ENCODE results near the gene FILIP1L. TPM values are rescaled to one million over a fixed set of nuclear protein-coding genes. Genes with fewer than 3 reads are reported as not detected.

Gene FILIP1L
- total RNA-seq, 1 donor from 2014 or later, result 1.5 TPM

GRCh38 chr3:99911433-99911832 lies 202.9 kb downstream of the FILIP1L start:
- TF ChIP-seq CTCF (IDR thresholded peaks at IDR 0.05), result no peak
- ChIA-PET CTCF (no interaction called here), POLR2A (no interaction called here)
- H3K4me1 Mint-ChIP-seq, result no peaks in the 10 kb centered on the region
- DNase-seq, result no peak
- H3K27ac Mint-ChIP-seq, result no peak overlapping the region
- intact Hi-C loops (cut with micrococcal nuclease), result no loop called here
- no peaks in the 10 kb centered on the region for H3K27me3 Mint-ChIP-seq
- peaks cover 3% of the 10 kb centered on the region for H3K36me3 Mint-ChIP-seq (ENCODE audit: low read depth)
- no peak for ATAC-seq (ENCODE audit: low read depth)
- H3K4me3 Mint-ChIP-seq, result no peak overlapping the region
- no peaks in the 10 kb centered on the region for H3K9me3 Mint-ChIP-seq

GRCh38 chr3:99910752-99911290 lies 203.5 kb downstream of the FILIP1L start:
- no peaks in the 10 kb centered on the region for H3K9me3 Mint-ChIP-seq
- H3K27ac Mint-ChIP-seq, result no peak overlapping the region
- POLR2A ChIA-PET, result no interaction called here
- DNase-seq (no peak), ATAC-seq (ENCODE audit: low read depth) (no peak)
- TF ChIP-seq CTCF (IDR thresholded peaks at IDR 0.05), result no peak
- CTCF ChIA-PET, result no interaction called here
- H3K4me1 Mint-ChIP-seq, result no peaks in the 10 kb centered on the region
- H3K27me3 Mint-ChIP-seq, result no peaks in the 10 kb centered on the region
- H3K4me3 Mint-ChIP-seq, result no peak overlapping the region
- intact Hi-C loops (cut with micrococcal nuclease), result no loop called here
- peaks cover 2% of the 10 kb centered on the region for H3K36me3 Mint-ChIP-seq (ENCODE audit: low read depth)

- Mint-ChIP-seq H3K4me3 (no peak overlapping the region), H3K9me3 (no peaks in the 10 kb centered on the region), H3K36me3 (ENCODE audit: low read depth) (peaks cover 2% of the 10 kb centered on the region), H3K27ac (no peak overlapping the region), H3K27me3 (no peaks in the 10 kb centered on the region), H3K4me1 (peaks cover 3% of the 10 kb centered on the region)
- ChIA-PET POLR2A (no interaction called here), CTCF (no interaction called here)
- TF ChIP-seq CTCF (IDR thresholded peaks at IDR 0.05), result no peak
- DNase-seq (no peak), ATAC-seq (ENCODE audit: low read depth) (no peak)
- intact Hi-C loops (cut with micrococcal nuclease), result no loop called here
Measured at GRCh38 chr3:99909714-99910495, 204.4 kb downstream of the FILIP1L start.

- CTCF ChIA-PET, result interaction anchor here (0.7 kb wide), 1 partner anchor 15 kb away, joined by 3 read pairs; no protein-coding TSS in a partner anchor
- POLR2A ChIA-PET, result no interaction called here
- peaks cover 3% of the 10 kb centered on the region for H3K4me1 Mint-ChIP-seq
- no peak overlapping the region for H3K27ac Mint-ChIP-seq
- peaks cover 1% of the 10 kb centered on the region for H3K36me3 Mint-ChIP-seq (ENCODE audit: low read depth)
- intact Hi-C loops (cut with micrococcal nuclease), result no loop called here
- TF ChIP-seq CTCF (IDR thresholded peaks at IDR 0.05), result no peak
- DNase-seq (no peak), ATAC-seq (ENCODE audit: low read depth) (no peak)
- H3K9me3 Mint-ChIP-seq, result no peaks in the 10 kb centered on the region
- H3K4me3 Mint-ChIP-seq, result no peak overlapping the region
- H3K27me3 Mint-ChIP-seq, result no peaks in the 10 kb centered on the region
Measured at GRCh38 chr3:99907959-99908544, 206.2 kb downstream of the FILIP1L start.

GRCh38 chr3:99903869-99904268 lies 210.4 kb downstream of the FILIP1L start:
- intact Hi-C loops (cut with micrococcal nuclease), result no loop called here
- no peak for ATAC-seq (ENCODE audit: low read depth)
- ChIA-PET POLR2A (no interaction called here), CTCF (no interaction called here)
- no peaks in the 10 kb centered on the region for H3K27me3 Mint-ChIP-seq
- no peak for TF ChIP-seq CTCF (IDR thresholded peaks at IDR 0.05)
- H3K9me3 Mint-ChIP-seq, result no peaks in the 10 kb centered on the region
- no peak overlapping the region for H3K4me3 Mint-ChIP-seq
- H3K4me1 Mint-ChIP-seq, result peaks cover 10% of the 10 kb centered on the region
- DNase-seq, result no peak
- H3K27ac Mint-ChIP-seq, result no peak overlapping the region
- H3K36me3 Mint-ChIP-seq (ENCODE audit: low read depth), result no peaks in the 10 kb centered on the region
